Left ventricle myocardium inferior (tissue), 1 donor: Measurements from ENCODE around the gene TRIP6. TPM values are rescaled to one million over a fixed set of nuclear protein-coding genes. Genes with fewer than 3 reads are reported as not detected.

Source experiments
- DNase-seq: peaks from one replicate; pipeline ENCODE4 v3.0.0-alpha.2; 2020
- H3K27ac ChIP-seq: fragments of 200-600 bp; replicated peaks from 2 replicates; pipeline ENCODE4 v1.8.0; 2021
- H3K27me3 ChIP-seq: fragments of 200-600 bp; 2 replicates; pipeline ENCODE4 v1.8.0; 2021; ENCODE audit warnings: low read depth
- H3K36me3 ChIP-seq: fragments of 200-600 bp; 2 replicates; pipeline ENCODE4 v1.8.0; 2021
- H3K4me1 ChIP-seq: fragments of 200-600 bp; 2 replicates; pipeline ENCODE4 v1.8.0; 2021
- H3K4me3 ChIP-seq: fragments of 200-600 bp; 2 replicates; pipeline ENCODE4 v1.8.0; 2021; ENCODE audit warnings: mild to moderate bottlenecking, moderate library complexity
- H3K9me3 ChIP-seq: fragments of 200-600 bp; replicated peaks from 2 replicates; pipeline ENCODE4 v1.8.0; 2021
- CTCF ChIP-seq: fragments of 200-600 bp; IDR thresholded peaks from 2 replicates; pipeline ENCODE4 v1.8.0; 2021; ENCODE audit warnings: antibody characterized with exemption, mild to moderate bottlenecking, borderline replicate concordance
- intact Hi-C: fragments of 100-400 bp; cut with micrococcal nuclease; formaldehyde crosslinking; loops from one replicate; pipeline ENCODE4 v1.11.0; 2022
- total RNA-seq: library from RNA; stranded (reverse); fragmentation: NEBNext Ultra II Directional; extraction: Animal tissue kit (Norgen Biotek cat#: 25700); gene quantifications from one replicate; pipeline ENCODE4 v1.2.1, GENCODE V29; 2021
- donor health status: DM: no; HTN: yes; CAD: no; lungs with severe emphysema.

TRIP6 gene
- total RNA-seq, 1 donor from 2014 or later = 11.7 TPM

- Histone ChIP-seq H3K27me3 (peaks cover 78% of the 10 kb centered on the region), H3K4me3 (peak overlapping the region; percentile 65), H3K36me3 (no peaks in the 10 kb centered on the region), H3K27ac (peak overlapping the region; percentile 52), H3K4me1 (peaks cover 44% of the 10 kb centered on the region), H3K9me3 (no peaks in the 10 kb centered on the region)
- intact Hi-C loops = loop anchor here (5.0 kb wide), 1 partner anchor 162 kb away; no protein-coding TSS in a partner anchor
- TF ChIP-seq CTCF = peak; percentile 85
- DNase-seq = peak; percentile 29
Observed at GRCh38 chr7:100894860-100895700, 27.9 kb downstream of the TRIP6 start.

GRCh38 chr7:100895701-100895955, 28.4 kb downstream of the TRIP6 start, which contains the start of gene ACHE:
Gene ACHE, minus strand, starts transcription at chr7:100895888. Its CDS starts 1,656 bp downstream, at chr7:100894232.
- H3K4me1 ChIP-seq = peaks cover 39% of the 10 kb centered on the region
- intact Hi-C loops = loop anchor here (5.0 kb wide), 1 partner anchor 162 kb away; no protein-coding TSS in a partner anchor
- no peaks in the 10 kb centered on the region for H3K36me3 ChIP-seq
- peak within 1 kb of the TSS; percentile 52 for H3K27ac ChIP-seq
- no peaks in the 10 kb centered on the region for H3K9me3 ChIP-seq
- no peak for TF ChIP-seq CTCF
- peaks cover 84% of the 10 kb centered on the region for H3K27me3 ChIP-seq
- H3K4me3 ChIP-seq = peak within 1 kb of the TSS; percentile 65
- no peak for DNase-seq

GRCh38 chr7:100895956-100896731, 29.0 kb downstream of the TRIP6 start:
- intact Hi-C loops = loop anchor here (5.0 kb wide), 1 partner anchor 161 kb away; no protein-coding TSS in a partner anchor
- H3K9me3 ChIP-seq = no peaks in the 10 kb centered on the region
- no peaks in the 10 kb centered on the region for H3K36me3 ChIP-seq
- peaks cover 89% of the 10 kb centered on the region for H3K27me3 ChIP-seq
- H3K4me1 ChIP-seq = peaks cover 34% of the 10 kb centered on the region
- no peak overlapping the region for H3K27ac ChIP-seq
- H3K4me3 ChIP-seq = peak overlapping the region; percentile 65
- TF ChIP-seq CTCF = no peak
- peak; percentile 21 for DNase-seq

- Histone ChIP-seq H3K4me3 (peak overlapping the region; percentile 65), H3K27ac (no peak overlapping the region), H3K4me1 (peaks cover 31% of the 10 kb centered on the region), H3K9me3 (no peaks in the 10 kb centered on the region), H3K36me3 (no peaks in the 10 kb centered on the region), H3K27me3 (peaks cover 97% of the 10 kb centered on the region)
- DNase-seq = peak; percentile 44
- intact Hi-C loops = loop anchor here (5.0 kb wide), 1 partner anchor 160 kb away; no protein-coding TSS in a partner anchor
- peak; percentile 80 for TF ChIP-seq CTCF
Observed at GRCh38 chr7:100896732-100897608, 29.8 kb downstream of the TRIP6 start.
